AG08396 (cell line): Measurements from ENCODE around the gene RYR2.

Experiments used
- DNase-seq: peaks from one replicate; pipeline ENCODE4 v3.0.0; 2012; ENCODE audit warnings: low spot score, mixed read lengths

Gene RYR2

GRCh38 chr1:237671935-237672334 is 630.0 kb downstream of the RYR2 start:
- no peak for DNase-seq

DNA sequence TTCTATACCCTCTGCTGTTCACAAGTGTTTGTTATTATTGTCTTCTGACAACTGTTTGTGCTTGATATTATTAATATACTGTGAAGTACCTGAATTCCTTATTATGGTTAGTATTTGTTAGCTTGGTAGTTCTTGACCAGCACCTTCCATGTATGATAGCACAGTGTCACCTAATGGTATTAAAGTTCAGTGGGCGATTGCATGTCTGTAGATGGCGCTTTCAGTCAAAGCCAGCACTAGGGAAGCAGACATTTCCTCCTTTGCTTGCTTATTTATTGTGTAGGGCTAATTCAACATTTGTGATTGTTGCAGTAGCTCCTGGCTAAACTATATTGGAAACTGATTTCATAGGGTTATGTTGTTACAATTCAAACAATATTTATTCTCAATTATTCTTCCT is 630.8 kb downstream of the RYR2 start:
- no peak for DNase-seq

GRCh38 chr1:237673631-237674030 is 631.6 kb downstream of the RYR2 start:
- DNase-seq = no peak

GRCh38 chr1:237677979-237678378 is 636.0 kb downstream of the RYR2 start:
- DNase-seq = peak; percentile 12

- no peak for DNase-seq
Observed at GRCh38 chr1:237679687-237680086, 637.7 kb downstream of the RYR2 start.

DNA sequence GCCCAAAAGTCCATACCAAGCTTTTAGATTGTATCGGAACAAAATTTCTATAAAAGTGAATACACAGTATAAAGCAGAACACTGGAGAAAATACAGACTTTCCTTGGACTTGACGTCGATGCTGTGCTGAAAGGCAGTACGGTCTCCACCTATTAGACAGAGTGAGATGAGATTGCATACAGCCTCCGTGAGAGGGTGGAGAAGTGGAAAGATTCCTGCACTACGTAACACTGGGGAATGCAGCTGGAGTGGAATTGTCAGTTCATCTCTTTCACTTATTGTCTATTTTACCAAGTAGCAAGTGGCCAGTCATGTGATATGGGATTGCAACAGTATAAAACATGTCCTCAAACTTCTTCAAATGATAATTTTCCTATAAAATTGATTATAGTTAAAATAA is 639.2 kb downstream of the RYR2 start:
- DNase-seq = no peak

- DNase-seq = no peak
Observed at GRCh38 chr1:237684236-237684635, 642.3 kb downstream of the RYR2 start.

- DNase-seq = no peak
Observed at GRCh38 chr1:237685551-237685950, 643.6 kb downstream of the RYR2 start.

- no peak for DNase-seq
Observed at GRCh38 chr1:237687804-237688203, 645.8 kb downstream of the RYR2 start.

DNA sequence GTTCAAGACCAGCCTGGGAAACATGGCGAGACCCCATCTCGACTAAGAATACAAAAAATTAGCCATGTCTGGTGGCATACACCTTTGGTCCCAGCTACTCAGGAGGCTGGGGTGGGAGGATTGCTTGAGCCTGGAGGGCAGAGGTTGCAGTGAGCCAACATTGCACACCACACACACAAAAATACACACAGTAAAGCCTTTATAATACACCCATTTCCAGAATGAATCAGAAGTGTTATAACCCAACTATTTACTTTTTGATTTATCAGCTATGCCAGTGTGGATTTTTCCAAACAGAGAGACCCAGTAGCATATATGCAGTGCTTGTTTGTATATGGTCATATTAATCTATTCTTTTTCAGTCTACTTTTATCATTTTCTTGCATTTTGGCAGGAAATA is 648.7 kb downstream of the RYR2 start:
- no peak for DNase-seq

- DNase-seq = no peak
Observed at GRCh38 chr1:237692255-237692654, 650.3 kb downstream of the RYR2 start.

- no peak for DNase-seq
Observed at GRCh38 chr1:237695878-237696277, 653.9 kb downstream of the RYR2 start.

- no peak for DNase-seq
Observed at GRCh38 chr1:237700181-237700580, 658.2 kb downstream of the RYR2 start.

DNA sequence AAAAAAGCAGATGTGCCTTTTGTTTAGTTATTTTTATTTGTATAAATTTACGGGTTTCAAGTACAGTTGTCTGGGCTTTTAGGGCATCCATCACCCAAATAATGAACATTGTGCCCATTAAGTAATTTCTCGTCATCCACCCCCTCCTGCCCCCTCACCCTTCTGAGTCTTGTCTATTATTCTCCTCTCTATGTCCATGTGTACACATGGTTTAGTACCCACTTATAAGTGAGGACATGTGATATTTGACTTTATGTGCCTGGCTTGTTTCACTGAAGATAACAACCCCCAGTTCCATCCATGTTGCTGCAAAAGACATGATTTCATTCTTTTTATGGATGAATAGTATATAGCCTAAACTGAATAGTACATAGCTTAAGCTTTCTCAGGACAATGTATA is 659.5 kb downstream of the RYR2 start:
- no peak for DNase-seq

DNA sequence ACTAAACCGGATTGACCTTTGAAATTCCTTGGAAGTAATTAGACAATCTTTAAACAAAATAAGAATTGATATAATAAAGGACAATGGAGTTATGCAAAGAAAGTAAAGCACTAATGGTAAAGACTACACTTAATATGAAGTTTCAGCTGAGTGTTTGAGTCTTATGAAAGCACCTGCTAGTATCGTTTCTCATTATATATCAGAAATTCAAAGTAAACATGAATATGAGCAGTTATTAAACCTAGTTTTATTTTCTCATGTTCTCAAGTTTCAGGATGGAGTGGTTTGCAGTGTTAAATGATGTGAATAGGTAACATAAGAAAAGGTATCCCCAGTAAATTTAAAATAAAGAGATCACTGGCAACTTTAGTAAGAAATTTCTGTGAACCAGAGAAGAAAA is 660.2 kb downstream of the RYR2 start:
- DNase-seq = no peak

GRCh38 chr1:237705462-237705861 is 663.5 kb downstream of the RYR2 start:
- DNase-seq = no peak

DNA sequence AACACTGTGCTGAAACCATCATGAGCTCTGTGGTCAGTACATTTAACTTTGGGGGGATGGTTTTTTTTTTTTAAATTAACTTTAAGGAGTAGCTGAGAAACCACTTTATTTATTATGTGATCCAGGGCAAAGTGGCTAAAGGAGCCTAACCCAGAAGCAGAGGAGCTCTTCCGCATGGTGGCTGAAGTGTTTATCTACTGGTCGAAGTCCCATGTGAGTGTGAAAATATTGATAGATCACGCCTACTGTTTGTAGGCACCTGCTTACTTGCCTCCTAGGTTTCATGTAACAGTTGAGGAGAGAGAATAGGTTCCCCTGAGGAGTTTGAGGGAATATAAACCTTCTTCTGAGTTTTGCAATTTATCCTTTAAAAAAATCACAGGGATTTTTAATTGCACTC is 667.4 kb downstream of the RYR2 start:
- no peak for DNase-seq

DNA sequence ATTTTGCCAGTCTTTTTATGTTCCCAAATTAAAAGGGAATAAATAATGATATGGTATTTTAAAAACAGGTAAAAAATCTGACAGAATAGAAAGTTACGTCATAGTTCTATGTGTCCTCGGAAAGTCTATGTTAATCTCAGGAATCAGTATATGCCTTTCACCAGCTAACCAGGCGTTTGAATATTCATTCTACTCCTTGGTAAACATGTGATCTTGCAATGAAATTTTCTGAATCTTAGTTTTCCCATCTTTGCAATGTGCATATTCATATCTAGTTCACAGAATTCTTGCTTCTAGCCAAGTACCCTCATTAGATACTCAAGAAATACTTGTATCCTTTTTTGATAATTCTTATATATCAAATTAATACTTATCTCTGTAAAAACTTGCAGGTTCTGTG is 669.3 kb downstream of the RYR2 start:
- no peak for DNase-seq

- no peak for DNase-seq
Observed at GRCh38 chr1:237712082-237712481, 670.1 kb downstream of the RYR2 start.

DNA sequence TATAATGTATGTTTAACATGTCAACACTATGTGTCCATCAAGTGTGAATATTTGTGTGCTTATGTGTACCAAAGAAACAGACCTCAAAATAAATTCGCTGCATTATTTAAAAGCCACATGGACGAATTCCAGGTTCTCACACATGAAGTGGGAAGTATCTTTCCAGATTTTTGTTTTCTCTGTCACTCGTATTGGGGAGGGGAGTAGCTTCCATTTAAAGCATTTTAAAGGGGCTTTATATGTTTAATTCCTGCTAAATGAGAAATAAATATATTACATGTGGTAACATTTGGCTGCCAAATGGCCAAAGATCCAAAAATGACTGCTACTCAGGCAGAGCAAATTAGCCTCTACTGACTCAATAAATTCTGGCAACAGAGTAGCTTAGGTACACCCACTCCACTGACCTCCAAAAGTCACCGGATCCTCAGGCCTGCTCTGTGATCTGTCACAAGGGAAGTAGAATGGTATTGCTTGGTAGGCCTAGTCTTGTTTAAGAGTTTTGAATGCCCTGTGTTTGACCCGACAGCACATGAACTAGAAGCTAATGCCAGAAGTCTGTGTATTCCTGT is 670.7 kb downstream of the RYR2 start:
- DNase-seq = no peak

GRCh38 chr1:237713916-237714315 is 671.9 kb downstream of the RYR2 start:
- DNase-seq = no peak

GRCh38 chr1:237717106-237717505 is 675.1 kb downstream of the RYR2 start:
- DNase-seq = no peak

GRCh38 chr1:237730826-237731350 is 688.9 kb downstream of the RYR2 start:
- DNase-seq = no peak

DNA sequence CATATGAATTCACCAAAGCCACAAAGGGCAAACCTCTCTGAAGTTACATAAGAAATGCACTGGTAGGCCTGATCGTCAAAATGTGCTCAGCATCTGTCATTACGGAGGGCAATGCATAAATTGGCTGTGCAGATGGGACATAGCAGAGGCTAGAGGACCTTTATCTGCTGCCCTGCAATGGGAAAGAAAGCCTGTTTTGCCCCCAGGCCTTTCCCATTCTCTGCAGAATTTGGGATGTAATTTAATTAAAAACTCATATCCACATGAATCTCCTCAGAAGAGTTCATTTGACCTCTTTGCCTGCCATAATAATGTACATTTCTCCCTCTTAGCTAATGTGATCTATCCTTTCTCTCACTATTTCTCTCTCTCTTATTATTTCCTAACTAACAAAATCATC is 690.7 kb downstream of the RYR2 start:
- no peak for DNase-seq
